HG03280 (cell line): ENCODE data around the gene APOM.

Experiments
- ATAC-seq: cut with Tn5 transposase; IDR thresholded peaks from one replicate; pipeline ENCODE4 v1.9.1; 2021; ENCODE audit warnings: mild to moderate bottlenecking, moderate library complexity; ENCODE audit not compliant: unreplicated experiment

APOM gene

GRCh38 chr6:31657406-31658157 is 1.9 kb downstream of the APOM start:
- ATAC-seq = no peak

DNA sequence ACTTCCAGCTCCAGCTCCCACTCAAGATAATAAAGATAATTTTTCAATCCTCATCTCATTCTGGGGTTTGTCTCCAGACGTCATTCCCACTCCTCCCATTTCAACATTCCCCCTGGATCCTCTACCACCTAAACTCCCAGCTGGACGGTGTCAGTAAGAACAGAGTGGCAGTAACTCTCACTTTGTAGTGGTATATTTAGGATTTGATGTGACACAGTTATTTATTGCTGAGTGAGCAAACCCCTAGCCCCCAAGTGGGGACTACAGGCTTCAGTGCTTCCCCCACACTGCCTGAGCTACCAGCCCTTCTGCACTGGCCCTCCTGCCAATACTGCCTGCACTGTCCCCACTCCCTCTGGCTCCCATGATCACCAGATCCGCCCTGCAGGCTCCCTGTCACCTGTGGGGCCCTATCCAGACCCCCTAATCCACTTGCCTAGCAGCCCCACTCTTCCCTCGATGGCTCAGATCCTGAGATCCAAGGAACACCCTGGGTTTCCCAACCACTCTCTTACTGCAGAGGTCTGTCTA is 2.5 kb downstream of the APOM start:
- ATAC-seq = no peak

- ATAC-seq = no peak
Measured at GRCh38 chr6:31658983-31659648, 3.4 kb downstream of the APOM start.

DNA sequence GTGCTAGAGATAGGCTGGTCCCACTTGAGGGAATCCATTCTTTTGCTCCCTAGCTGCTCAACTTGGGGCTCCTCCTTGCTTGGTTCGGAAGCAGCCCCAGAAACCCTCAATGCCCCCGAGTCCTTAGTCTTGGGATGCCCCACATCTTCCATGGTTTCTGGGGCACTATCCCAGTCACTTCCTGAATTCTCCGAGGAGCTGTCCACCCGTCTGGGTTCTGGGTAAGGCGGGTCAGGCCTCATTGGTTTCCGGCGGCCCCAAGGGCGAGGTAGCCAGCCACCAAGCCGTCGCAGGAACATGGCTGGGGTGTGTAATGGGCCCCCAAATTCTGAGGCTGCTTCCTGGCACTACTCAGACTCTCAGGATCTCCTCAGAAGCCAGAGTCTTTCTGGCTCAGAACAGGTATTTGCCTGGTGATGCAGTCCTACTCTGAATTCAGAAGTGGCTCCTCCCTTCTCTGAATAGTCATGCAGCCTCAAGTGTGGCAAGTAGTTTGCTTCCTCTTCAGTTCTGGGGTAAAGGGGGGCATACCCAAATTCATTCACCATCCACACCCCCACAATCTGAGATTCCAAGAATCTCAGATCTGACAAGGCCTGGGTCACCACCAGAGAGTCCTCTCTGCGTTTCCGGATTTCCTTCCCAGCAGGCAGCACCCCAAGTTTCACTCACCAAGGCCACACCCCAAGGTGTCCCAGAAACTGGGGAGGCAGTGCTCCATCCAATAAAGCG is 4.1 kb downstream of the APOM start:
- no peak for ATAC-seq

- peak; percentile 53 for ATAC-seq
Measured at GRCh38 chr6:31660381-31661261, 4.9 kb downstream of the APOM start, which contains the start of gene C6orf47. Gene C6orf47 (minus strand): TSS chr6:31660778. CDS start chr6:31659947, 831 bp downstream.

DNA sequence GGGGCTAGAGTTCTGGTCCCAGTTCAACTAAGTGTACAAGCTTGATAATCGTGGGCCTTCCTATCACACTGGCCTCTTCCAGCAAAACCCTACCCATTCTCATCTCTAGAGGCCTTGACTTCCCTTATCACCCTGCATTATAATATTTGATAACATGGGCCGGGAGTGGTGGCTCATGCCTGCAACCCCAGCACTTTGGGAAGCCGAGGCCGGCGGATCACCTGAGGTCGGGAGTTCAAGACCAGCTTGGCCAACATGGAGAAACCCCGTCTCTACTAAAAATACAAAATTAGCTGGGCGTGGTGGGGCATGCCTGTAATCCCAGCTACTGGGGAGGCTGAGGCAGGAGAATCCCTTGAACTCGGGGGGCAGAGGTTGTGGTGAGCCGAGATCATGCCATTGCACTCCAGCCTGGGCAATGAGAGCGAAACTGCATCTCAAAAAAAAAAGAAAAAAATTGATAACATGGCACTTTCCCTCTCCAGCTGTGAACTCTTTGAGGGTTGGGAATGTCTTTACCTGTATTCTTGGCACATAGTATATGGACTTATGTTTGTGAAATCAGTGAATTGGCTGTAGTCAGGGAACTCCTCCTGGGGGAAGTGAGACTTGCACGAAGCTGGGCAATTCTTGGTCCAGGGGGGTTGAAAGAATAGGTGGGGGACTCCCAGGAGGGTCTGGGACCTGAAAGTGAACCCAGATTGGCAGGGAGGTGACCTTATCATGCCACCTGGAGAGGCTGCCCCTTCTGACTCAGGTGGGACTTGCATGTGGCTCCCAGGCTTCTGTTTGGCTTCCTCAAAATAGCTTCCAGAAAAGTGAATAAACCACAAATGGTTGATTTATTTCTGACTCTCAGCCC is 5.8 kb downstream of the APOM start:
- ATAC-seq = no peak

DNA sequence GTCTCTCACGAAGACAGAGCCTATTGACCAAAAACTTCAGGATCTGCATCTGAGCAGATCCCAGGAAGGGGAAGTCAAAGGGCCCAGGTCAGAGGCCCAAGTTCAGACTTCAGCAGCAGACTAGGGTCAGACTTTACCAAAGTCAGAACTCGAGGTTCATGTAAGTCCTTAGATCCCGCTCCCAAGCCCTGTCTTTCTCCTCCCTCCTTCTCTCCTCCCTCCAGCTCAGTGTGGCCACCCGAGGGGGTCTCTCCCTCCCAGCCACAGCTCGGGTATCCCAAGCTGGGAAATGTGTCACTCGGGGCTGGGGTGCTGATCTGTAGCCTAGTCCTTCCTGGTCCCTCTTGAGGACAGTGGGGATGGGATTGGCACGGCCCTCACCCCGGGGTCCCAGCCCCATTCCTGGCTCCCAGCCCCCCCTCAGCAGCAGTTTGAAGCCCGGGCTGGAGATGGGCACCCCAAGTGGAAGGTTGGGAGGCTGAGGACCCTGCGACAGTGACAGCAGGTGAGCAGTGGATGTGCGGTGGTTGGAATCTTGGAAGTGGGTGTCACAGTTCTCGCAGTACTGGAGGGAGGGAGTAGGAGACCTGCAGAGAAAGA is 6.5 kb downstream of the APOM start:
- ATAC-seq = no peak

DNA sequence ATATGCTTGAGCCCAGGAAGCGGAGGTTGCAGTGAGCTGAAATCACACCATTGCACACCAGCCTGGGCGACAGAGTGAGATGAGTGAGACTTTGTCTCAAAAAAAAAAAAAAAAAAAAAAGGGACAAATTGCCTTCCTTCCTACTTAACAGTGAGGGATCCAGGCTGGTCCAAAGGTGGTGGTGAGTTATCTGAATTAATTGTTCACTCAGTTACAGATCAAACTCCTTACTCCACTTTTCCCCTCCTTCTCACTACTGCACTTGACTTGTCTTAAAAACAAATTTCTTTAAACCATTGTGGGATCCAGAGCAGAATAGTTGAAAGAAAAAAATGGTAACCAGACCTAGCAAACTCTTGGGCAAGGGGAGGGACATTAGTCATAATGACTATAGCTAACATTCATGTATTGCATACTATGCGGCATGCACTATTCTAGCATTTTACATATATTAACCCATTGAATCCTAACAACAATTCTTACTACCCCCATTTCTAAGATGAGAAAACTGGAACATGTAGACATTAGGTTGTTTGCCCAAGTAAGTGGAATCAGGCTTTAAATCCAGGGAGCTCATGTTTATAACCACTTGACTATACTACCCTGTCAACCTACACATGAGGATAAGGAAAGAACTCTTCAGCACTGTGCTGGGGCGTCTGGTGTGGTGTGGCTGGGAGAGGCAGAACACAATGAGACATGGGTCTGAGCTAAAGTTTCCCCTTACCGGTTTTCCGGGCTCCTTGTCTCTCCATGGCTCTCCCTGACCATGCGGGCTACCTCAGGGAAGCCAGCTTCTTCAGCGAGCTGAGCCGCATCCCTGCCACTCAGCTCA is 7.6 kb downstream of the APOM start:
- no peak for ATAC-seq

GRCh38 chr6:31663961-31664789 is 8.5 kb downstream of the APOM start:
- no peak for ATAC-seq

- ATAC-seq = peak; percentile 36
Measured at GRCh38 chr6:31664790-31665500, 9.3 kb downstream of the APOM start, which contains the start of gene GPANK1. Gene GPANK1 (minus strand): TSS chr6:31664997. CDS start chr6:31664478, 519 bp downstream.

- peak; percentile 84 for ATAC-seq
Measured at GRCh38 chr6:31665501-31666336, 10.0 kb downstream of the APOM start, which contains the start of gene CSNK2B. Gene CSNK2B (plus strand): TSS chr6:31666080. CDS start chr6:31666832, 752 bp downstream.

- no peak for ATAC-seq
Measured at GRCh38 chr6:31666337-31666965, 10.8 kb downstream of the APOM start.

DNA sequence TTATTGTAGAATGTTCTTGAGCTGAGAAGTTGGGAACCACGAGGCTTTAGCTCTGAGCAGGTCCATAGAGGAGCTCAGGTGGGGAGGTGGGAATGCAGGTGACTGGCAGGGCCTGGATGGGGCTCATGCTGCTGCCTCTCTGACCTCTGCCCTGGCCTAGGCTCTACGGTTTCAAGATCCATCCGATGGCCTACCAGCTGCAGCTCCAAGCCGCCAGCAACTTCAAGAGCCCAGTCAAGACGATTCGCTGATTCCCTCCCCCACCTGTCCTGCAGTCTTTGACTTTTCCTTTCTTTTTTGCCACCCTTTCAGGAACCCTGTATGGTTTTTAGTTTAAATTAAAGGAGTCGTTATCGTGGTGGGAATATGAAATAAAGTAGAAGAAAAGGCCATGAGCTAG is 14.0 kb downstream of the APOM start, which contains the start of gene LY6G5B:
LY6G5B (plus strand) TSS at position 301 of the 400 bp plus-strand sequence. CDS start 975 bp downstream, outside the sequence.
- no peak for ATAC-seq

DNA sequence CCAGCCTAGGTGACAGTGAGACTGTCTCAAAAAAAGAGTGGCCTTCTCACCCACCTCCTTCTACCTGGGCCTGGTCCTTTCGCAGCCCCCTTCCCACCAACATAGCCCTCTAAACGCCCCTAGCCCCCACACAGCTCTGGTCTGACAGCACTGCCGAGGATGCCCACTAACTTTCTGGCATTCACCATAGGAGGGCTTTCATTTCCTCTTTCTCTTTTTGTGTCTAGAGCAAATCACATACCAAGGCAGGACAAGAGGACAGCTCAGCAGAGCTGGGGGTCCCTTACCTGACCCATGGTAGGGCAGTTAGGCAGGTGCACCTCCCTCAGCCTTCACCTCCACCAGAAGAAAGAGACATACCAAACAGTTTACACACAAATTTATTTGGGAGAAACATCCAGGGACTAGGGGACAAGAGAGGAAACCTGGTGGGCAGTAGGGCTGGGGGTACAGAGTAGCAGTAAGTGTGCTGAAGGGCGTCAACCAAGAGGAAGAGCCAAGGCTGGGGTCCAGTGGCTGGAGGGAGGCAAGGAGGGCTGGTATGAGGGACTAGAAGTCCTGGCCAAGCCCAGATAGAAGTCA is 20.7 kb downstream of the APOM start:
- ATAC-seq = no peak

- ATAC-seq = no peak
Measured at GRCh38 chr6:31676904-31677303, 21.2 kb downstream of the APOM start.
